ENCODE measurements around the gene EXOG. TPM values are rescaled to one million over a fixed set of nuclear protein-coding genes. Genes with fewer than 3 reads are reported as not detected.

EXOG gene, protein sequence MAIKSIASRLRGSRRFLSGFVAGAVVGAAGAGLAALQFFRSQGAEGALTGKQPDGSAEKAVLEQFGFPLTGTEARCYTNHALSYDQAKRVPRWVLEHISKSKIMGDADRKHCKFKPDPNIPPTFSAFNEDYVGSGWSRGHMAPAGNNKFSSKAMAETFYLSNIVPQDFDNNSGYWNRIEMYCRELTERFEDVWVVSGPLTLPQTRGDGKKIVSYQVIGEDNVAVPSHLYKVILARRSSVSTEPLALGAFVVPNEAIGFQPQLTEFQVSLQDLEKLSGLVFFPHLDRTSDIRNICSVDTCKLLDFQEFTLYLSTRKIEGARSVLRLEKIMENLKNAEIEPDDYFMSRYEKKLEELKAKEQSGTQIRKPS
- total RNA-seq (7.5 and 10.6 TPM in 2 replicates), polyA plus RNA-seq (6.3 and 6.9 TPM in 2 replicates)

DNA sequence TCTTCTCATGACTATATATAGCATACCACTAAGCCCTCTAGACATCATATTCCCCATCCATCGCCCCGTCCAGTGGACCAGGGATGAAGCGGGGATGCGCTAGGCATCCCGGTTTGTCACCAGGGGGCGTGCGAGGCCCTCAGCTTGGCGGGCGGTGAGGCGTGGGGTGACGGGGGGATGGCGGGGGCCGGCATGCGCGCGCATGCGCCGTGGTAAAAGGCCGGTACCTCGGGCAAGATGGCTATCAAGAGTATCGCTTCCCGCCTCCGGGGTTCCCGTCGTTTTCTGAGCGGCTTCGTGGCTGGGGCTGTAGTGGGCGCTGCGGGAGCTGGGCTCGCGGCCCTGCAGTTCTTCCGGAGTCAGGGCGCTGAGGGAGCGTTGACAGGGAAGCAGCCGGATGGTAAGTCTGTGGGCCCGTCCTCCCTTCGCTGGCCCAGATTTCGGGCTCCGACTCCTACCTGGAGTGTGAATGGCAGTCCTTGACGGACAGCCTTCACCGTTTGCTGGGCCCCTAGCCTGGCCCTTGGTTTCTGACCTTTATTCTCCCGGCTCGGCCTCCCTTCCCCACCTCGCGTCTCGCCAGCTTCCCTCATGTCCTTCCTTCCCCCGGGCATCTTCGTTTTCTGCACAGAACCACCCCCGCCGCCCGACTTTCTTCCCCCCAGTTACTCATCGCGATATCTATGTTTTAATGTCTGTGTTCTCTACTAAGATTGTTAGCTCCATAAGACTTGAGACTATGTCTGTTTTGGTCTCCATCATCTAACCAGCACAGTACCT, at the start of gene EXOG:
EXOG (plus strand) TSS at position 210 of the 780 bp plus-strand sequence; CDS start at position 238, 28 bp downstream.
- Histone ChIP-seq H3K79me2 (peaks cover 11% of the 10 kb centered on the region), H3K4me1 (ENCODE audit: insufficient read depth) (peaks cover 7% of the 10 kb centered on the region), H3K36me3 (replicated peaks; ENCODE audit: insufficient read depth, low read depth) (no peaks in the 10 kb centered on the region), H3K9me3 (ENCODE audit: low read depth) (no peaks in the 10 kb centered on the region), H3K4me3 (peak within 1 kb of the TSS; percentile 67), H3K9me2 (replicated peaks; ENCODE audit: insufficient read depth) (no peaks in the 10 kb centered on the region), H3K27ac (peak within 1 kb of the TSS; percentile 81), H4K20me1 (ENCODE audit: insufficient read depth, poor library complexity, severe bottlenecking) (no peaks in the 10 kb centered on the region), H3K4me2 (peak within 1 kb of the TSS; percentile 86), H2AFZ (peak within 1 kb of the TSS; percentile 97), H3K27me3 (no peaks in the 10 kb centered on the region)
- peak; percentile 97 for DNase-seq (ENCODE audit: low spot score)
- TF ChIP-seq, protein P1, sequence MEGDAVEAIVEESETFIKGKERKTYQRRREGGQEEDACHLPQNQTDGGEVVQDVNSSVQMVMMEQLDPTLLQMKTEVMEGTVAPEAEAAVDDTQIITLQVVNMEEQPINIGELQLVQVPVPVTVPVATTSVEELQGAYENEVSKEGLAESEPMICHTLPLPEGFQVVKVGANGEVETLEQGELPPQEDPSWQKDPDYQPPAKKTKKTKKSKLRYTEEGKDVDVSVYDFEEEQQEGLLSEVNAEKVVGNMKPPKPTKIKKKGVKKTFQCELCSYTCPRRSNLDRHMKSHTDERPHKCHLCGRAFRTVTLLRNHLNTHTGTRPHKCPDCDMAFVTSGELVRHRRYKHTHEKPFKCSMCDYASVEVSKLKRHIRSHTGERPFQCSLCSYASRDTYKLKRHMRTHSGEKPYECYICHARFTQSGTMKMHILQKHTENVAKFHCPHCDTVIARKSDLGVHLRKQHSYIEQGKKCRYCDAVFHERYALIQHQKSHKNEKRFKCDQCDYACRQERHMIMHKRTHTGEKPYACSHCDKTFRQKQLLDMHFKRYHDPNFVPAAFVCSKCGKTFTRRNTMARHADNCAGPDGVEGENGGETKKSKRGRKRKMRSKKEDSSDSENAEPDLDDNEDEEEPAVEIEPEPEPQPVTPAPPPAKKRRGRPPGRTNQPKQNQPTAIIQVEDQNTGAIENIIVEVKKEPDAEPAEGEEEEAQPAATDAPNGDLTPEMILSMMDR (IDR thresholded peaks at IDR 0.05; ENCODE audit: poor library complexity): peak; percentile 94
- TF ChIP-seq EZH2phosphoT487 (IDR thresholded peaks at IDR 0.05; ENCODE audit: low read depth, severe bottlenecking, unreplicated experiment): no peak
- under 1% methylated on average over 44 of the region's 53 CpGs for WGBS (ENCODE audit: low lambda C conversion rate, missing lambda C conversion rate)

DNA sequence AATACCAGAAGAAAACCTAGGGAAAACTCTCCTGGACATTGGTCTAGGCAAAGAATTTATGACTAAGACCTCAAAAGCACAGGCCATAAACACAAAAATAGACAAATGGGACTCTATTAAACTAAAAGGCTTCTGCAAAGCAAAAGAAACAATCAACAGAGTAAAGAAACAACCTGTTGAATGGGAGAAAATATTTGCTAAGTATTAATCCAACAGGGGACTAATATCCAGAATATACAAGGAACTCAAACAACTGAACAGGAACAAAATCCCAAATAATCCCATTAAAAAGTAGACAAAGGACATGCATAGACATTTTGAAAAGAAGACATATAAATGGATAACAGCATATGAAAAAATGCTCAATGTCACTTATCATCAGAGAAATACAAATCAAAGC, 49.3 kb upstream of the EXOG start:
- Histone ChIP-seq H3K27me3 (no peaks in the 10 kb centered on the region), H3K36me3 (replicated peaks; ENCODE audit: insufficient read depth, low read depth) (no peaks in the 10 kb centered on the region), H4K20me1 (ENCODE audit: insufficient read depth, poor library complexity, severe bottlenecking) (no peaks in the 10 kb centered on the region), H3K4me1 (ENCODE audit: insufficient read depth) (no peaks in the 10 kb centered on the region), H3K4me2 (no peak overlapping the region), H3K27ac (no peak overlapping the region), H3K79me2 (no peaks in the 10 kb centered on the region), H3K9me2 (replicated peaks; ENCODE audit: insufficient read depth) (no peaks in the 10 kb centered on the region), H2AFZ (no peak overlapping the region), H3K4me3 (no peak overlapping the region), H3K9me3 (ENCODE audit: low read depth) (no peaks in the 10 kb centered on the region)
- no peak for DNase-seq (ENCODE audit: low spot score)
- no peak for TF ChIP-seq EZH2phosphoT487 (IDR thresholded peaks at IDR 0.05; ENCODE audit: low read depth, severe bottlenecking, unreplicated experiment)
- TF ChIP-seq, protein P1 (IDR thresholded peaks at IDR 0.05; ENCODE audit: poor library complexity): no peak
- TF ChIP-seq EZH2 (IDR thresholded peaks at IDR 0.05; ENCODE audit: borderline replicate concordance): no peak

DNA sequence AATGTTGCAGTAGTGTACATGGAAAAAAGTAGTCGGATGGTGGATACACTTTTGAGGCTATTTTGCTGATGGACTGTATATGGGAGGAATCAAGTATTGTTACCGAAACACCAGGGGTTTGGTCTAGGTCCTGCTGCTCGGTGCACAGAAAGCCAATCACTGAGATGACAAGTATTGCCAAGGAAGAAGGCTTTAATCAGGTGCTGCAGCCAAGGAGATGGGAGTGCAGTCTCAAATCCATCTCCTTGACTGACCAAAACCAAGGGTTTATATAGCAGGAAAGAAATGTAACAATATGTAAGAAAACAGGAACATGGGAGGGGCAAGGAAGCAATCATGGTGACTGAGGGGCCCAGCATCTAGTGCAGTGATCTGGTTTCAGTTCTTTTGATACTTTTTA, 45.3 kb upstream of the EXOG start:
- no peak overlapping the region for H3K4me2 ChIP-seq
- no peak overlapping the region for H3K27ac ChIP-seq
- no peak overlapping the region for H2AFZ ChIP-seq
- H3K36me3 ChIP-seq (replicated peaks; ENCODE audit: insufficient read depth, low read depth): no peaks in the 10 kb centered on the region
- H3K27me3 ChIP-seq: no peaks in the 10 kb centered on the region
- peaks cover 12% of the 10 kb centered on the region for H3K79me2 ChIP-seq
- H3K9me3 ChIP-seq (ENCODE audit: low read depth): no peaks in the 10 kb centered on the region
- 95% methylated on average over 3 of the region's 3 CpGs for WGBS (ENCODE audit: low lambda C conversion rate, missing lambda C conversion rate)
- no peak for TF ChIP-seq EZH2phosphoT487 (IDR thresholded peaks at IDR 0.05; ENCODE audit: low read depth, severe bottlenecking, unreplicated experiment)
- H3K4me3 ChIP-seq: no peak overlapping the region
- peaks cover 6% of the 10 kb centered on the region for H3K4me1 ChIP-seq (ENCODE audit: insufficient read depth)
- peaks cover 3% of the 10 kb centered on the region for H4K20me1 ChIP-seq (ENCODE audit: insufficient read depth, poor library complexity, severe bottlenecking)
- no peak for DNase-seq (ENCODE audit: low spot score)
- no peaks in the 10 kb centered on the region for H3K9me2 ChIP-seq (replicated peaks; ENCODE audit: insufficient read depth)
